Heart right ventricle (tissue), 16 donors: ENCODE measurements around the gene UBE2E1. TPM values are rescaled to one million over a fixed set of nuclear protein-coding genes. Genes with fewer than 3 reads are reported as not detected.

Experiments
- ATAC-seq, 8 donors: fragments of 200-7000 bp; cut with Tn5 transposase; one replicate each; pipeline ENCODE4 v1.9.1; 2020; ENCODE audit warnings: mild to moderate bottlenecking in 8 of 8, moderate library complexity in 8 of 8, moderate number of reproducible peaks in 1 of 8
- DNase-seq, 2 donors: peaks; one replicate each; pipeline ENCODE4 v3.0.0-alpha.2; 2020
- H3K27ac ChIP-seq, 10 donors: fragments of 200-600 bp; sonication (generic) in 2 of 10; one replicate each; pipeline versions ENCODE4 v1.5.0 to v1.8.0; 2020 to 2022; ENCODE audit warnings: mild to moderate bottlenecking in 3 of 10
- H3K27me3 ChIP-seq, 7 donors: fragments of 200-600 bp; one replicate each; pipeline ENCODE4 v1.8.0; 2021 to 2022; ENCODE audit warnings: mild to moderate bottlenecking in 2 of 7
- H3K36me3 ChIP-seq, 9 donors: fragments of 200-600 bp; sonication (generic) in 1 of 9; one replicate each; pipeline versions ENCODE4 v1.5.0 to v1.8.0; 2020 to 2022; ENCODE audit warnings: mild to moderate bottlenecking in 2 of 9
- H3K4me1 ChIP-seq, 9 donors: fragments of 200-600 bp; sonication (generic) in 1 of 9; one replicate each; pipeline versions ENCODE4 v1.5.0 to v1.8.0; 2020 to 2022; ENCODE audit warnings: mild to moderate bottlenecking in 4 of 9
- H3K4me3 ChIP-seq, 10 donors: fragments of 200-600 bp; sonication (generic) in 2 of 10; one replicate each; pipeline versions ENCODE4 v1.5.0 to v1.8.0; 2020 to 2022; ENCODE audit warnings: mild to moderate bottlenecking in 7 of 10, moderate library complexity in 2 of 10
- H3K9me3 ChIP-seq, 11 donors: fragments of 200-600 bp in 10 of 11; sonication (generic) in 2 of 11; one replicate each; pipeline versions ENCODE4 v1.5.0 to v1.8.0; 2013 to 2022; ENCODE audit warnings: mild to moderate bottlenecking in 2 of 11, control low read depth in 1 of 11, moderate library complexity in 1 of 11
- CTCF ChIP-seq, 9 donors: fragments of 200-600 bp; sonication (generic) in 2 of 9; IDR thresholded peaks; one replicate each; pipeline versions ENCODE4 v1.5.0 to v1.8.0; 2021 to 2022; ENCODE audit warnings: antibody characterized with exemption in 9 of 9, mild to moderate bottlenecking in 5 of 9, moderate library complexity in 1 of 9
- WGBS, 2 donors: extraction: QIAGEN DNeasy Blood & Tissue Kit; methylation state at CpG; one replicate each; pipeline ENCODE4 v1.1.7; 2013; ENCODE audit warnings: inconsistent platforms in 1 of 2; 5-methylcytosine and 5-hydroxymethylcytosine counted together
- intact Hi-C, 10 donors: fragments of 100-400 bp; cut with DNase I; formaldehyde crosslinking; loops; one replicate each; pipeline versions ENCODE4 v1.11.1 to v1.14.2; 2022
- polyA plus RNA-seq, 2 donors: library from polyadenylated mRNA; stranded (reverse); fragments of 200-250 nt; gene quantifications; one replicate each; pipeline ENCODE4 v1.2.3, GENCODE V29; 2013
- total RNA-seq, 10 donors: library from RNA; stranded (reverse); fragmentation: NEBNext Ultra II Directional in 3 of 10; extraction: Animal tissue kit (Norgen Biotek cat#: 25700) in 3 of 10; gene quantifications; one replicate each; pipeline versions ENCODE4 v1.2.1 to v1.2.4, GENCODE V29; 2021 to 2023
- donor health status: Arrhythmogenic right ventricular cardiomyopathy.
- donor health status: ischemic (EF 13 %, LVEDD 7.1; RV severe dilation, severe dysfunction).
- donor health status: healthy with polysubstance abuse.
- donor health status: DM: no; HTN: yes; CAD: no.
- donor health status: DM: no; HTN: no; CAD: no.
- donor health status: ischemic (EF 25% LVEDD 6.9; RV normal size, moderate dysfunction).
- donor health status: ischemic (EF 25% LVEDD 5.7; RV mildly dilated, moderate dysfunction).
- donor health status: healthy.
- donor health status: DM: yes; HTN: yes; CAD: no.
- donor health status: Ischemic cardiomyopathy.
- donor health status: ischemic (EF 35%, LVEDD 5.7; RV mildly dilated, moderate dysfunction).
- donor health status: nonischemic (EF 11% LVEDD 7.7; RV severe dilation, severe dysfunction).
- donor health status: DM: yes; HTN: yes; CAD: no.
- donor health status: PGD.
- donor health status: ischemic (EF 29% LVEDD 5.4; RV normal size, mild dysfunction).
- donor health status: nonischemic (EF 23%, LVEDD 6.1; RV moderate dilation, normal function).

Gene UBE2E1
- total and polyA plus RNA-seq, 12 donors, result 45.2 to 88.8 (median 64.5) TPM

DNA sequence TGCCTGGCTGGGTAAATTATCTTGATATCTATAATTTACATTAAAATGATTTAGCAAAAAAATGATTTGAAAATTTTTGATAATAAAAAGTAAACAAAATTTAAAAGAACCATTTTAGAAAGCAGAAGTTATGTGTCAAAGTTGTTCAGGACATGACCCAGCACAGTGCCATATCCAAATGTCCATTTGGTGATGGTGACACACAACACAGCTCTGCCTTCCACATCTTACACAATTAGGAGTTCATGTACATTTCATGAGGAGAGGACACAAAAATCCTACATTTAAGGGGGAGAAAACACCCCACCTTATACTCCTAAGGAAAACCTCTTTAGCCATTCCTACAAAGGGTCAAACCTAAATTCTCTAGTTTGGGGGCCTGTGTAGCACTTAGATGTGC is 10.7 kb upstream of the UBE2E1 start:
- no peaks in the 10 kb centered on the region for H3K4me1 ChIP-seq
- no peak overlapping the region for H3K27ac ChIP-seq
- H3K9me3 ChIP-seq, result no peaks in the 10 kb centered on the region
- H3K4me3 ChIP-seq, result no peak overlapping the region
- intact Hi-C loops, result no loop called here
- H3K27me3 ChIP-seq, result no peaks in the 10 kb centered on the region
- no peak for ATAC-seq
- no peak for DNase-seq
- no peak for TF ChIP-seq CTCF (IDR thresholded peaks at IDR 0.05)
- no peaks in the 10 kb centered on the region for H3K36me3 ChIP-seq

DNA sequence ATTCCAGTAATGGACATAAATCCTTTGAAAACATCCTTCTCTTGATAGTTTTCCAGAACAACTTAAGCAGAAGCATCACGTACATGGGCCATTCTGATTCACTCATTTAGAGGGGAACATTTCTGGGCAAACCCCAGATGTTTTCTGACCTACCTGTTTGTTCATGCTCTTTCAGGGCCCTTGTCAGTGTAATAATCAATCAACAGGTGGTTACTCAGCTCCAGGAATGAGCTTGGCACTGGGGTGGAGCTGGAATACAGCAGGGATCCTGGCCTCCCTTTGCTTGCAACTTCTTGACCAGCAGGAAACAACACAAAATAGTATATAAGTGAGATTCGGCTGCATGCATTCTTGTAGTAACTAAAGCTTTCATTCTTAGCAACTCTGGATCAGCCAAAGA is 9.2 kb upstream of the UBE2E1 start:
- intact Hi-C loops, result no loop called here

GRCh38 chr3:23797491-23797890 is 8.3 kb upstream of the UBE2E1 start:
- H3K27me3 ChIP-seq, result no peaks in the 10 kb centered on the region
- H3K36me3 ChIP-seq, result no peaks in the 10 kb centered on the region
- DNase-seq, result no peak
- ATAC-seq, result no peak
- H3K9me3 ChIP-seq, result no peaks in the 10 kb centered on the region
- WGBS, 2 donors, result 76 to 89% methylated on average over 4 of the region's 4 CpGs
- no peak overlapping the region for H3K4me3 ChIP-seq
- intact Hi-C loops, result no loop called here
- TF ChIP-seq CTCF (IDR thresholded peaks at IDR 0.05), result no peak
- no peak overlapping the region for H3K27ac ChIP-seq
- H3K4me1 ChIP-seq, result no peaks in the 10 kb centered on the region

More for the DNA sequence above, 9.2 kb upstream of the UBE2E1 start:
- Histone ChIP-seq H3K9me3 (no peaks in the 10 kb centered on the region), H3K4me3 (no peak overlapping the region), H3K27me3 (no peaks in the 10 kb centered on the region), H3K27ac (no peak overlapping the region), H3K36me3 (no peaks in the 10 kb centered on the region), H3K4me1 (no peaks in the 10 kb centered on the region)
- no peak for TF ChIP-seq CTCF (IDR thresholded peaks at IDR 0.05)
- DNase-seq (no peak), ATAC-seq (no peak)
- WGBS, 2 donors, result 91 to 92% methylated on average over 2 of the region's 2 CpGs

DNA sequence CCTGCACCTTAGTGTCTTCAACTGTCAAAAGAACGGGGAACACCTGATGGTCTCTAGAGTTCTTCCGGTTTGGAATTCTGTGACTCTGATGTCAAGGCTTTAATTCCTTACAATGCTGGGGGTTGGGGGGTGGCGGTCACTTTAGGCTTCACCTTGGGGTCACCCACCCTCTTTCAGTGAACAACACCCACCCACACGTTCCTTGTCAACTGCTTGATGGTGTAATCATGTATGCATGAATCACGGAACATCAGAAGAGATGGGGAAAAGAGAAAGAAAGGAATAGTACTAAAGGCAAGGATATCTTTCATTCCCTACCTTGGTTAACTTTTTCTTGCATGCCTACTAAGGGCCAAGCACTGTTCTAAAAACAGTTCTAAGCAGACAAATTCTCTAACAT is 7.3 kb upstream of the UBE2E1 start:
- no peaks in the 10 kb centered on the region for H3K36me3 ChIP-seq
- DNase-seq (no peak), ATAC-seq (no peak)
- H3K9me3 ChIP-seq, result no peaks in the 10 kb centered on the region
- WGBS, 2 donors, result 87 to 93% methylated on average over 5 of the region's 5 CpGs
- no peaks in the 10 kb centered on the region for H3K27me3 ChIP-seq
- H3K4me1 ChIP-seq, result no peaks in the 10 kb centered on the region
- H3K4me3 ChIP-seq, result no peak overlapping the region
- no peak for TF ChIP-seq CTCF (IDR thresholded peaks at IDR 0.05)
- no peak overlapping the region for H3K27ac ChIP-seq
- intact Hi-C loops, result no loop called here

DNA sequence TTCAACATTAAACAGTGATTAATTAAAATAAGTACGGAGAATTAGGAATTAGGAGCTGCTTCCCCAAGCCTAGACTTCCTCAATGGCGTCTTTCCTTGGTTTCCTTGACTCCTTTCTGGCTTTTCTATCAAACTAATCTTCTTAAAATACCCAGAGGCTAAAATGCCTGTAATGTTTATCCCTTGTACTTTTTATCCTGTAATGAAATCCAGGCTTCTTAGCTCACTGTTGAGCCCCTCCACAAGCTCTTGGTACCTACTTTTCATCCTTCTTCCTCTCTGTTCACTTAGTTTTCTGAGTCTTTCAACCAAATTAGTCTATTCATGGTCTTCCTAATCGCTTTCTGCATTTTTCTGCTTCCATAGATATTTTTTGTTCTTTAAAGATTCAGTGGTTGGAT is 6.9 kb upstream of the UBE2E1 start:
- H3K27me3 ChIP-seq, result no peaks in the 10 kb centered on the region
- H3K27ac ChIP-seq, result no peak overlapping the region
- no peak for ATAC-seq
- intact Hi-C loops, result no loop called here
- no peaks in the 10 kb centered on the region for H3K36me3 ChIP-seq
- H3K4me3 ChIP-seq, result no peak overlapping the region
- WGBS, 2 donors, result 93 to 95% methylated on average over 3 of the region's 3 CpGs
- DNase-seq, result no peak
- H3K4me1 ChIP-seq, result no peaks in the 10 kb centered on the region
- no peak for TF ChIP-seq CTCF (IDR thresholded peaks at IDR 0.05)
- no peaks in the 10 kb centered on the region for H3K9me3 ChIP-seq
